ENCODE measurements around the gene SELENOH.

Gene SELENOH

DNA sequence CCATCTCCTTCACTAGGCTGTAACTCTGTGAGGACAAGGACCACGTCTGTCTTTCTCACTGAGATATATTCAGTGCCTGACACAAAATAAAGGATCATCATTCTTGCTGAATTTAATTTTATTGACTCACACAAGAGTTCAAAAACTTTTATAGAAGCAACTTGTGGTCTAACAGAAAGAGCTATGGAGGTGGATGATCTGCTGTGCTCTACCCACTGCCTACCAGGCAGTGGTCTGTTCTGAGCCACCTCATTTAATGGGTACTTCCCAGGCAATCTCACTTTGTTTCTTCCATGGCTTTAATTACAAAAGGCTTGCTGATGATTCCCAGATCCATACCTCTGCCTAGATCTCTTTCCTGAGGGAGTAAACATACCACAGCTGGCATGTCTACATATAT, 5.6 kb downstream of the SELENOH start:
- DNase-seq (ENCODE audit: low spot score), result no peak

- DNase-seq (ENCODE audit: low spot score), result no peak
Observed at GRCh38 chr11:57751176-57751575, 9.9 kb downstream of the SELENOH start.

DNA sequence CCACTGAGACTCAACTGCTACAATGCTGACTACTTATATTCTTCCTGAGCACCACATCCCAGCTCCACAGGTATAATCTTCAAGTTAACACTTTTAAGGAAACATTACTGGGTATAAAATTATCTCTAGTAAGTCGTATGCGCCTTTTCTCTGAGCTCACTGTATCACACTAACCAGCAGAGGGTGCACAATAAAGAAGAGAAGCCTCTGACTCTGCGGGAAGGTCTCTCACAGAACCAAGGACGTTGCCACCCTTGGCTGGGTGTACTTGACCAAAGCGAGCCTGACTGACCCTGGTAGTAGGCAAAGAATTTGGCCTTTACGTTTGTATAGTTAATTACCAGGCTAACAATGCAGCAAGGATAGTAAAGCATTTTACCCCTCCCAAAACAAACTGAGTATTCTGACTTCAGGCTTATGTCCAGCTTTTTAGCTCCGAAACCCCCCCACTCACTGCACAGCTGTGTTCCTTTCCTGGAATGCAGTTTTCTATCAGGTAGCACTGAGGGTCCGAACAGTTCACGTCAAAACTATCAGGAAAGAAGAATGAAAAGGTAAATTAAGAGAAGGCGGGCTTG, 10.5 kb downstream of the SELENOH start, which contains the start of gene BTBD18:
TSS of gene BTBD18 (minus strand) at position 144 of the 578 bp plus-strand sequence. CDS start 631 bp downstream, outside the sequence.
- DNase-seq (ENCODE audit: low spot score), result peak; percentile 49

DNA sequence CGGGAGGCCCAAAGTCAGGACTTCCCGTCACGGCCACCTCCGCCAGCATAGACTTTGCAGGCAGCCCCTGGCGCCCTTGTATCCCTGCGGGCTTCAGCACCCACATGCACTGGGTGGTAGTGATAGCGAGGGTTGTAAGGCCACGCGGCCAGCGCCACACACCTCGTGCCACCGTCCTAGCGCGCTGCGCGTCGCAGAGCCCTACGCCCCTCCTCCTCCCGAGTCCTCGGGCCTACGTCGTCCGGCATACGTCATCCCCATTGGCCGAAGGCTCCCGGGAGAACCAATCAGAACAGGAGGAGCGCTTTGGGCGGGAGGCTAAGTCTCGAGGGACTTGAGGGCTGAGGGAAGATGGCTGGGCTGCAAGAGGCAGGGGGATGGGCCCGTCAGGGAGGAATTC, 11.7 kb downstream of the SELENOH start:
- DNase-seq (ENCODE audit: low spot score), result no peak

DNA sequence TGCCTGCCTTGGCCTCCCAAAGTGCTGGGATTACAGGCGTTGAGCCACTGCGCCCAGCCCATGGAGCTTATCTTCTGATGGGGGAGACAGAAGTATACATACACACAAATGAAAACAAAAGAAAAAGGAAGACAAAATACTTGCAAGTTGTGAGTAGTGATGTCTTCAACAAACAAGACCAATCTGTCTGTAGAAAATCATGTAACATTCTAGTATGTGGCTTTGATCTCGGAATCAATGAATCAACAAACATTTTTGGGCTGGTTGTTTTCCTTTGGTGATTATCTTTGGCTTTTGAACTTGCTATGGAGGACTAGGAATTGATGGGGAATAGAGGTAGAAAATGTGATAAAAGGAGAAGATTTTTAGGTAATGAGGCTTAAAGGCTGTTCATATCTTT, 16.9 kb downstream of the SELENOH start:
- no peak for DNase-seq (ENCODE audit: low spot score)

GRCh38 chr11:57761301-57762234, 20.3 kb downstream of the SELENOH start, which contains the start of gene CTNND1:
Gene CTNND1 (plus strand): TSS chr11:57761802. CDS start chr11:57791479, 29,677 bp downstream.
- DNase-seq (ENCODE audit: low spot score), result peak; percentile 98

DNA sequence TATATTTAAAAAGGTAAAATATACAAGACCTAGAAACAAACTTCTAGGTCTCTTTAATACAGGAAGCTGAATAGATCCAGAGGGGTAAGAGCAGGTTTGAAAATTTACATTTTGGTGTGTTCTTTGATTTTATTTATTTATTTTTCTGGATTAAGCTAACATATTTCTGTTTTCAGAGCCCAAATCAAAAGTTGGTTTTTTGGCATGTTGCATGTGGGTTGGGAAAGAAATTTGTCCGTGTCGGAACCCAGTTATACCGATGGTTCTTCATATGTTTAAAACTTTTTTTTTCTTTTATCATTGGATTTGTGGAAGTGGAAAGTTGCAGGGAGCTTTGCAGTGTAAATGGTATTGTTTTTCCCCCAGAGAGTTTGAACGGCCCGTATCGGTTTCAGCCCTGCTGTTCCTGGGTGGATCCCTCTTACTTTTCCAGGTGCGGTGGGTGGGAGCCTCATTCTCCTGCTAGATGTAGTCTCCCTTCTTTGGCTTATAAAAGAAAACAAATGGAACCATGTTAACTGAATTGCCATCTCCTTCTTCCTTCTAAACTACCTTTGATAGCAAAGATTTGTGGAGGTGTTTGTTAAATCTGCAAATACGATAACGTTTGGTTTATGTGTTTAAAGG, 21.1 kb downstream of the SELENOH start:
- peak; percentile 37 for DNase-seq (ENCODE audit: low spot score)

DNA sequence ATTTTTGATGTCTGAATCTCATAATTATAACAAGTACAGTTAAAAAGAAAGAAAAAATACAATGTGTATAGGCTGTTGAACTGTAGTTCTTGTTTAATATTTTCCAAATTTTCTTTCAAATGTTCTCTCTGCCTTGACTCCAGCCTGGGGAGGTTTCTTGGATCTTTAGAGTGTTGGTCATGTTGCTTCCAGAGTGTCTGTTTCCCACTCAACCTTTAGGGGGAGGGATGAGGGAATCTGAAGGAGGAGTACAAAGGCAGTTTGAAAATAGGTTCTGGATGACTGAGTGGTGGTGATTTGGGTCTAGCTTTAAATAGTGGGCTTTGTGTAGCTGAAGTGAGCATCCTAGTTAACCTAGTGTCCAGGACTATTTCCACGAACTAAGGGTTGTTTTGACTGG, 22.3 kb downstream of the SELENOH start:
- peak; percentile 74 for DNase-seq (ENCODE audit: low spot score)

- DNase-seq (ENCODE audit: low spot score), result no peak
Observed at GRCh38 chr11:57764021-57764420, 22.7 kb downstream of the SELENOH start.

DNA sequence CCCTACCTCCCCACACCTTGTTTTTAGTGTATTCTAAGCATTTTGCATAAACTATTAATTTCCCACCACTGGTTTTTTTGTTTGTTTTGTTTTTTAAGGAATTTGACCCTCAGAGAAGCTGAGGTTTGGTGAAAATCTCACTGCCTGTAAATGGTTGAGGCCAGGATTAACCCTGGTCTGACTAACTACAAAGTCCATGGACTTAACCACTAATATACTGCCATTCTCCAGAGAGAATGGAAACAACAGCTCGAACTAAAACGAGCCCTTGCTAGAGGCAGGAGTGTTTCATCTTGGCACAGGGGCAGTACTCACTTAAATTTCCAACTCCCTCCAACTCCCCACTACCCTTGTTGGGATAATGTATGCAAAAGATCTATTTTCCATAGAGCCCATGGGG, 23.3 kb downstream of the SELENOH start:
- no peak for DNase-seq (ENCODE audit: low spot score)

- no peak for DNase-seq (ENCODE audit: low spot score)
Observed at GRCh38 chr11:57764972-57765371, 23.7 kb downstream of the SELENOH start.

GRCh38 chr11:57770793-57771192, 29.5 kb downstream of the SELENOH start:
- no peak for DNase-seq (ENCODE audit: low spot score)

DNA sequence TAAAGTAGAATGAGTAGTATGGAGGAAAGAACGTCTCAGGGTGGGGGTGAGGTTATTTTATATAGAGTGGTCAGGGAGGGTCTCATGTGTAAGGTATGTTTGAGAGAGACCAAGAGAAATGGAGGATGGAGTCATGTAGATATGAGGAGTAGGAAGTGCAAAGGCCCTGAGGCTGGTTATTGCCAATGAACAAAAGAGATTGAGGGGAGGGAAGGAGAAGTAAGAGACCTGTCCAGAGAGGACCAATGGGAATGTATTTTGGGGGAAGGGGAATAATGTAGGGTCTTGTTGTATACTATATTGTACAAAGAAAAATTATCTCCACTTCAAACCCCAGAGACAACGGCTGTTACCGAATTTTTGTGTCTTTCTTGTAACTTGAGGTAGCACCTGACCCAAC, 30.1 kb downstream of the SELENOH start:
- no peak for DNase-seq (ENCODE audit: low spot score)

DNA sequence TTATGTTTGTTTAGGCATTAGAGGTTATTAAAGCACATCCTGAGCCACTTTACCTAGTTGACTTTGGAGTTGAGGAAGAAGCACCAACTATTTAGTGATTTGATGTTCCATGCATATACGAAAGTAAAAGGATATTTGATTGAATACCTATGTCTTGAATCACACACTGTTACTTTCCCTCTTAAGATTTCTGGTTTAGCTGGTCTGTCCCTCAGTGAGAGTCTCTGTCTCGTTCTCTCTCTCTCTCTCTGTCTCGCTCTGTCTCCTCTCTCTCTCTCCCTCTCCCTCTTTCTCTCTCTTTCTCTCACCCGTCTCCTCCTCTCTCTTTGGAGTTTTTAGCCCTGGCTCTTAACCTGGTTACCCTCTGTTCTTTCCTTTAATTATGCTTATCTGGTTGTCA, 31.3 kb downstream of the SELENOH start:
- no peak for DNase-seq (ENCODE audit: low spot score)

DNA sequence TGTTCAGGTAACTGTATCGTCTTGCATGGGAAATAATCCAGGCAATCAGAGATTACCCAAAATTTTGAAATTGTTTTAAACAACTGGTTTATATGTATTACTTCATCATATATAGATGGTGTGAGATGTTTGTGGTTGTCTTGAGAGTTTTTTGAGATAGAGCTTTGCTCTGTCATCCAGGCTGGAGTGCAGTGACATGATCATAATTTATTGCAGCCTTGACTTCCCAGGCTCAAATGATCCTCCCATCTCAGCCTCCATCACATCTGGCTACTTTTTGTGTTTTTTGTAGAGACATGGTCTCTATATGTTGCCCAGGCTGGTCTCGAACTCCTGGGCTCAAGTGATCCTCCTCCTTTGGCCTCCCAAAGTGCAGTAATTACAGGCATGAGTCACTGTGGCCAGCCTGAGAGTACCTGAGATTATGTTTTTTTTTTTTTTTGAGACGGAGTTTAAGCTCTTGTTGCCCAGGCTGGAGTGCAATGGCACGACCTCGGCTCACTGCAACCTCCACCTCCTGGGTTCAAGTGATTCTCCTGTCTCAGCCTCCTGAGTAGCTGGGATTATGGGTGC, 31.8 kb downstream of the SELENOH start:
- DNase-seq (ENCODE audit: low spot score), result no peak

- DNase-seq (ENCODE audit: low spot score), result no peak
Observed at GRCh38 chr11:57775491-57775890, 34.2 kb downstream of the SELENOH start.

- DNase-seq (ENCODE audit: low spot score), result no peak
Observed at GRCh38 chr11:57776031-57776521, 34.8 kb downstream of the SELENOH start.

GRCh38 chr11:57776577-57777210, 35.4 kb downstream of the SELENOH start:
- DNase-seq (ENCODE audit: low spot score), result no peak

DNA sequence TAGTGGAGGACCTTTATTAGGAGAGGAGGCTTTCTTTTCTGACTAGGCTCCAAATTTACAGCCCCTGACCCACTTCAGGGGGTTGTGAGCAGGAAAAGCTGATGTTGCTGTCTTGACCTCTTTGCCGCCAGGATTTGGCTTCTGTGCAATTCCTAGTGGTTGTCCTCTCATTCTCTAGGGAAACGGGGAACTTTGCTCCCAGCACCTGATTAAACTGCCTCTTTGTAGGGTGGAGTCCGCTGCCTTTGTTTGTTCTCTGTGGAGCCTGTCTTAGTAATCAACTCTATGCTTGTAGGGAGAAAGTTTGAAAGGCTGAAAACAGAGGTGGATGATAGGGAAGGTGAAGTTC, 36.7 kb downstream of the SELENOH start:
- no peak for DNase-seq (ENCODE audit: low spot score)

DNA sequence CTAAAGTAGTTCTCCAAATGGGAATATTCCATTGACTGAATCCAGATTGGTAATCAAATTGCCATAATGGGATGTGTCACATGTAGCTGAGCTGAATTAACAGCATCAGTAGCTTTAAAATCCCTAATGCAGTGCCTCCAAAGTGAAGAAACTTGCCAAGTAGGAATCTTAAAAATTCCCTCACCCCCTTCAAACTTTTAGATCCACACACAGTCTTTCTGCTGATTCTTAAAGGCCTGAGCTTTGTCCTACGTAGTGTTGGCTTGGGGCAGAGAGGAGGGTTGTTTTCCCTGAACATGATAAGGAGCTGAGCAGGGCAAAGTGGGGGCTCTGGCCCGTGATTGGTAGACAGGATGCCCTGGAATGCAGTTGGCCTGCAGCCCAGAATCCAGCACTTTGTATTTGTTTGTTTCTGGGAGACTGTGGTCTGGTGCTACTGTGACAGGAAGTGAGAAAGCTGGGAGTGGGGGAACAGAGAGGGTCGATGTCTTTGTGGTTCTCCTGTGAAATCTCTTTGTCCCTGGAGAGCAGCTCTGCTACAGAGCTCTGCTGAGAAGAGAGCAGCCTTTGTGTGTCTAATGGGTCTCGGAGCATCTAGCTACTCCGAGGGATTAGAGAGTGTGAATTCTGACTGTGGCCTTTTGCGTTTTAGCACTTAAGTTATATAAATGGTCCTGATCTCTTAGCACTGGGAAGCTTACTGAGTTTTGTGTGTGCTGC, 37.2 kb downstream of the SELENOH start:
- peak; percentile 60 for DNase-seq (ENCODE audit: low spot score)

DNA sequence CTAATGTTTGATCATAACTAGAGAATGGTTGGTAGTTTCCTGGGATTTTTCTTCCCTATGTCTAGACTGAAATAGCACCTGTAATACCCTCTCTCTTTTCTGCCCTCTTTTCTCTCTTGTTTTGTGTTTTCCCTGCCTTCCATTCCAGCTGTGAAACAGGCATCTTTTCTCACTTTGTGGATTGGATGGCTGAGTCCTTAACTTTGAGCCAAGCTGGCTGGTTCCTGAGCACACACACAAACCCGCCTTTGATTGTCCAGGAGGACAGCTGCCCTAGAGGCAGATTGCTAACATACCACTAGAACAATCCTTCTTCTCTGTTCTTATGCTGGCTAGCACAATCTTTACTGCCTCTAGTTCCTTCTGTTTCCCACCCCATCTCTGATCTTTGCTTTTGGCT, 38.0 kb downstream of the SELENOH start:
- no peak for DNase-seq (ENCODE audit: low spot score)

All from RKO (cell line).